HEK293 (cell line): ENCODE data around the gene DEDD2.
A peak's percentile ranks its signal among the peaks of the same experiment; 100 is the strongest.

Experiments
- ATF2 ChIP-seq: fragments of 450-650 bp; formaldehyde crosslinking; IDR thresholded peaks from 2 replicates; pipeline ENCODE4 v1.5.1; 2016; ENCODE audit warnings: missing biosample characterization, missing genetic modification characterization, low read depth
- BCL11B ChIP-seq: fragments of 450-650 bp; formaldehyde crosslinking; IDR thresholded peaks from 2 replicates; pipeline ENCODE4 v1.5.1; 2016; ENCODE audit warnings: low read depth, missing biosample characterization, missing genetic modification characterization
- EGR2 ChIP-seq: fragments of 450-650 bp; formaldehyde crosslinking; IDR thresholded peaks from 2 replicates; pipeline ENCODE4 v1.5.1; 2016; ENCODE audit warnings: low read depth, missing biosample characterization, missing genetic modification characterization
- GLIS2 ChIP-seq: fragments of 450-650 bp; formaldehyde crosslinking; IDR thresholded peaks from 2 replicates; pipeline ENCODE4 v1.5.1; 2016; ENCODE audit warnings: missing biosample characterization, missing genetic modification characterization
- IKZF3 ChIP-seq: fragments of 450-650 bp; IDR thresholded peaks from 2 replicates; pipeline ENCODE4 v1.5.0; 2018; ENCODE audit warnings: missing biosample characterization, mild to moderate bottlenecking, missing genetic modification characterization, moderate library complexity
- KLF1 ChIP-seq: fragments of 450-650 bp; formaldehyde crosslinking; IDR thresholded peaks from 2 replicates; pipeline ENCODE4 v1.5.1; 2016; ENCODE audit warnings: missing biosample characterization, missing genetic modification characterization
- PRDM2 ChIP-seq: fragments of 450-650 bp; formaldehyde crosslinking; IDR thresholded peaks from 2 replicates; pipeline ENCODE4 v1.5.1; 2016; ENCODE audit warnings: missing biosample characterization, missing genetic modification characterization, borderline replicate concordance
- ZBTB48 ChIP-seq: fragments of 450-650 bp; formaldehyde crosslinking; IDR thresholded peaks from 2 replicates; pipeline ENCODE4 v1.5.1; 2016; ENCODE audit warnings: missing biosample characterization, missing genetic modification characterization
- ZBTB7A ChIP-seq: fragments of 450-650 bp; formaldehyde crosslinking; IDR thresholded peaks from 2 replicates; pipeline ENCODE4 v1.5.1; 2016; ENCODE audit warnings: low read depth, missing biosample characterization, missing genetic modification characterization
- ZNF10 ChIP-seq: fragments of 450-650 bp; formaldehyde crosslinking; IDR thresholded peaks from 2 replicates; pipeline ENCODE4 v1.5.1; 2017; ENCODE audit warnings: missing biosample characterization, missing genetic modification characterization
- ZNF133 ChIP-seq: fragments of 450-650 bp; formaldehyde crosslinking; IDR thresholded peaks from 2 replicates; pipeline ENCODE4 v1.5.1; 2016; ENCODE audit warnings: missing biosample characterization, missing genetic modification characterization
- ZNF140 ChIP-seq: fragments of 450-650 bp; formaldehyde crosslinking; IDR thresholded peaks from 2 replicates; pipeline ENCODE4 v1.5.1; 2016; ENCODE audit warnings: missing biosample characterization, missing genetic modification characterization
- ZNF148 ChIP-seq: fragments of 450-650 bp; formaldehyde crosslinking; IDR thresholded peaks from 2 replicates; pipeline ENCODE4 v1.5.0; 2017; ENCODE audit warnings: missing biosample characterization, missing genetic modification characterization, borderline replicate concordance
- ZNF169 ChIP-seq: fragments of 450-650 bp; formaldehyde crosslinking; IDR thresholded peaks from 2 replicates; pipeline ENCODE4 v1.5.1; 2016; ENCODE audit warnings: missing biosample characterization, missing genetic modification characterization
- ZNF18 ChIP-seq: fragments of 450-650 bp; formaldehyde crosslinking; IDR thresholded peaks from 2 replicates; pipeline ENCODE4 v1.5.1; 2016; ENCODE audit warnings: missing biosample characterization, missing genetic modification characterization
- ZNF280C ChIP-seq: fragments of 450-650 bp; formaldehyde crosslinking; IDR thresholded peaks from 2 replicates; pipeline ENCODE4 v1.5.1; 2016; ENCODE audit warnings: missing biosample characterization, missing genetic modification characterization
- ZNF335 ChIP-seq: fragments of 450-650 bp; formaldehyde crosslinking; conservative IDR thresholded peaks from 2 replicates; pipeline ENCODE4 v1.5.1; 2016; ENCODE audit warnings: missing biosample characterization, missing genetic modification characterization
- ZNF433 ChIP-seq: fragments of 450-650 bp; formaldehyde crosslinking; IDR thresholded peaks from 2 replicates; pipeline ENCODE4 v1.5.1; 2016; ENCODE audit warnings: missing biosample characterization, missing genetic modification characterization, low read depth
- ZNF549 ChIP-seq: fragments of 450-650 bp; IDR thresholded peaks from 2 replicates; pipeline ENCODE4 v1.5.1; 2018; ENCODE audit warnings: missing biosample characterization, missing genetic modification characterization, mild to moderate bottlenecking, inconsistent platforms, moderate library complexity
- ZNF747 ChIP-seq: fragments of 450-650 bp; formaldehyde crosslinking; IDR thresholded peaks from 2 replicates; pipeline ENCODE4 v1.5.1; 2016; ENCODE audit warnings: missing biosample characterization, missing genetic modification characterization
- ZNF777 ChIP-seq: fragments of 450-650 bp; formaldehyde crosslinking; IDR thresholded peaks from 2 replicates; pipeline ENCODE4 v1.5.1; 2017; ENCODE audit warnings: missing biosample characterization, missing genetic modification characterization, borderline replicate concordance
- ZNF792 ChIP-seq: fragments of 450-650 bp; formaldehyde crosslinking; IDR thresholded peaks from 2 replicates; pipeline ENCODE4 v1.5.1; 2016; ENCODE audit warnings: missing biosample characterization, missing genetic modification characterization
- ZSCAN18 ChIP-seq: fragments of 450-650 bp; formaldehyde crosslinking; IDR thresholded peaks from 2 replicates; pipeline ENCODE4 v1.5.1; 2016; ENCODE audit warnings: missing biosample characterization, missing genetic modification characterization

The DEDD2 gene

GRCh38 chr19:42255766-42256745, 38.6 kb upstream of the DEDD2 start (continued):
- TF ChIP-seq ZNF335 (tag by site-specific recombination), result peak; percentile 98
- no peak for TF ChIP-seq ZNF18
- TF ChIP-seq ZNF549 (tag by site-specific recombination), result no peak
- TF ChIP-seq KLF1 (tag by site-specific recombination), result no peak
- no peak for TF ChIP-seq ZBTB7A (tag by site-specific recombination)
- TF ChIP-seq ATF2, result no peak
- no peak for TF ChIP-seq ZNF792 (tag by site-specific recombination)
- TF ChIP-seq ZSCAN18 (tag by site-specific recombination), result no peak
- TF ChIP-seq ZNF148 (tag by site-specific recombination), result no peak
- TF ChIP-seq ZNF777 (tag by site-specific recombination), result no peak
- TF ChIP-seq EGR2 (tag by site-specific recombination), result no peak
- no peak for TF ChIP-seq ZNF133 (tag by site-specific recombination)
- TF ChIP-seq BCL11B, result no peak
- TF ChIP-seq ZNF433 (tag by site-specific recombination), result no peak
- TF ChIP-seq ZNF747, result no peak
- no peak for TF ChIP-seq ZNF140 (tag by site-specific recombination)
- no peak for TF ChIP-seq ZNF280C
- no peak for TF ChIP-seq ZBTB48 (tag by site-specific recombination)
- TF ChIP-seq GLIS2, result peak; percentile 86
- TF ChIP-seq ZNF169, result no peak
- no peak for TF ChIP-seq ZNF10 (tag by site-specific recombination)
- peak; percentile 88 for TF ChIP-seq IKZF3 (tag by site-specific recombination)
- no peak for TF ChIP-seq PRDM2
